ENCODE measurements around the gene DDX49. TPM values are rescaled to one million over a fixed set of nuclear protein-coding genes. Genes with fewer than 3 reads are reported as not detected.

Gene DDX49
- total RNA-seq, 1 experiment from 2014 or later, result 47.9 TPM

- TF ChIP-seq NR1H2 (CRISPR knock-in tag; IDR thresholded peaks at IDR 0.05) (no peak), AR (CRISPR knock-in tag; IDR thresholded peaks at IDR 0.05) (no peak), E2F4 (CRISPR knock-in tag; IDR thresholded peaks at IDR 0.05; ENCODE audit: borderline replicate concordance, low read depth) (no peak), FOXP1 (CRISPR knock-in tag; IDR thresholded peaks at IDR 0.05; ENCODE audit: borderline replicate concordance) (no peak)
- TF ChIP-seq, protein P1, sequence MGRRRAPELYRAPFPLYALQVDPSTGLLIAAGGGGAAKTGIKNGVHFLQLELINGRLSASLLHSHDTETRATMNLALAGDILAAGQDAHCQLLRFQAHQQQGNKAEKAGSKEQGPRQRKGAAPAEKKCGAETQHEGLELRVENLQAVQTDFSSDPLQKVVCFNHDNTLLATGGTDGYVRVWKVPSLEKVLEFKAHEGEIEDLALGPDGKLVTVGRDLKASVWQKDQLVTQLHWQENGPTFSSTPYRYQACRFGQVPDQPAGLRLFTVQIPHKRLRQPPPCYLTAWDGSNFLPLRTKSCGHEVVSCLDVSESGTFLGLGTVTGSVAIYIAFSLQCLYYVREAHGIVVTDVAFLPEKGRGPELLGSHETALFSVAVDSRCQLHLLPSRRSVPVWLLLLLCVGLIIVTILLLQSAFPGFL (CRISPR knock-in tag; IDR thresholded peaks at IDR 0.05; ENCODE audit: borderline replicate concordance), result no peak
- TF ChIP-seq, protein P2, sequence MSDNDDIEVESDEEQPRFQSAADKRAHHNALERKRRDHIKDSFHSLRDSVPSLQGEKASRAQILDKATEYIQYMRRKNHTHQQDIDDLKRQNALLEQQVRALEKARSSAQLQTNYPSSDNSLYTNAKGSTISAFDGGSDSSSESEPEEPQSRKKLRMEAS (CRISPR knock-in tag; IDR thresholded peaks at IDR 0.05), result no peak; the same call in 1 of the 2 replicates
Measured at GRCh38 chr19:18939922-18940768, 20.6 kb downstream of the DDX49 start (continued).

GRCh38 chr19:18940769-18941627, 21.5 kb downstream of the DDX49 start, which contains the start of gene HOMER3:
Gene HOMER3, minus strand, starts transcription at chr19:18941217. Its CDS starts 2,235 bp downstream, at chr19:18938982.
- H3K27me3 Mint-ChIP-seq (ENCODE audit: low read depth), result peaks cover 34% of the 10 kb centered on the region
- peaks cover 7% of the 10 kb centered on the region for H3K36me3 Mint-ChIP-seq

DNA sequence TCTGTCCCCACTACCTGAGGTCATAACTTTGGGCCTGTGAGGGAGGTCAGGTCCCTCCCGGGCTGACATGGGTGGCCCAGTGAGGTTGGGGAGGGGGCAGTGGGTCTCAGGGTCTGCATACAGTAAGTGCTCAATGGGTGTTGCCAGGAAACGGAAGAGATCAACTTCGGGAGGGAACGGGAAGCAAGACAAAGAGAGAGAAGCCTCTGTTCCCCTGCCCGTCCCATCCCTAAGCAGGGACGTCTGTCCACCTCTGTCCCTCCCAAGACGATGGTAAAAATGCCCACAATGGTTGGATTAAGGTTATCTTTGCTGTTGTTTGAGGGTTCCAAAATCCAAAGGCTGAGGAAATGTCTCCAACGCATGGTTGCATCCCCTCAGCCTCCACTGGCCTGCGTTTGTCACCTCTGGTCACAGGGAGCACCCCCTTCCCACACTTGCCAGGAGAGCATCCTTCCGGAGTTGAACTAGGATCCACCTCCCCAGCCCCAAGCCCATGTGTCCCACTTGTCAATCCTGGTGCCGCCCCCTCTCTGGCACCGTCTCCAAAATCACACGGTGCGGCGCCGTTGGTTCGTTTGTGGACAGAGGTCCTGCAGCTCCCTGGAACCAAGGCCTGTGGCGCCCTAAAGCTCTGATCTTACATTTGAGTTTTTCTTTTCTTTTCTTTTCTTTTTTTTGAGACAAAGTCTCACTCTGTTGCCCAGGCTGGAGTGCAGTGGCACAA, 22.3 kb downstream of the DDX49 start:
- DNase-seq (ENCODE audit: low spot score), result peak; percentile 44
- Mint-ChIP-seq H3K4me1 (peaks cover 24% of the 10 kb centered on the region), H3K4me3 (peak overlapping the region; percentile 61), H3K27me3 (ENCODE audit: low read depth) (peaks cover 34% of the 10 kb centered on the region), H3K9me3 (no peaks in the 10 kb centered on the region), H3K36me3 (peaks cover 7% of the 10 kb centered on the region), H3K27ac (no peak overlapping the region; the same call in 1 of the 2 replicates)
- ChIA-PET POLR2A (no interaction called here), CTCF (interaction anchor here (0.7 to 1.4 kb wide), 3 partner anchors 15 to 45 kb away, joined by 4 to 7 read pairs (median 7); partner anchors contain the start of genes COPE and DDX49)
- no peak for ATAC-seq
- TF ChIP-seq CBFB (CRISPR knock-in tag; IDR thresholded peaks at IDR 0.05; ENCODE audit: low read depth) (no peak), PRRX2 (CRISPR knock-in tag; IDR thresholded peaks at IDR 0.05) (no peak), NR3C1 (CRISPR knock-in tag; conservative IDR thresholded peaks at IDR 0.05; ENCODE audit: low read depth) (no peak), HMGA2 (CRISPR knock-in tag; IDR thresholded peaks at IDR 0.05) (no peak)
- TF ChIP-seq, protein P3, sequence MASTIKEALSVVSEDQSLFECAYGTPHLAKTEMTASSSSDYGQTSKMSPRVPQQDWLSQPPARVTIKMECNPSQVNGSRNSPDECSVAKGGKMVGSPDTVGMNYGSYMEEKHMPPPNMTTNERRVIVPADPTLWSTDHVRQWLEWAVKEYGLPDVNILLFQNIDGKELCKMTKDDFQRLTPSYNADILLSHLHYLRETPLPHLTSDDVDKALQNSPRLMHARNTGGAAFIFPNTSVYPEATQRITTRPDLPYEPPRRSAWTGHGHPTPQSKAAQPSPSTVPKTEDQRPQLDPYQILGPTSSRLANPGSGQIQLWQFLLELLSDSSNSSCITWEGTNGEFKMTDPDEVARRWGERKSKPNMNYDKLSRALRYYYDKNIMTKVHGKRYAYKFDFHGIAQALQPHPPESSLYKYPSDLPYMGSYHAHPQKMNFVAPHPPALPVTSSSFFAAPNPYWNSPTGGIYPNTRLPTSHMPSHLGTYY (CRISPR knock-in tag; IDR thresholded peaks at IDR 0.05), result no peak
- TF ChIP-seq, protein P4, sequence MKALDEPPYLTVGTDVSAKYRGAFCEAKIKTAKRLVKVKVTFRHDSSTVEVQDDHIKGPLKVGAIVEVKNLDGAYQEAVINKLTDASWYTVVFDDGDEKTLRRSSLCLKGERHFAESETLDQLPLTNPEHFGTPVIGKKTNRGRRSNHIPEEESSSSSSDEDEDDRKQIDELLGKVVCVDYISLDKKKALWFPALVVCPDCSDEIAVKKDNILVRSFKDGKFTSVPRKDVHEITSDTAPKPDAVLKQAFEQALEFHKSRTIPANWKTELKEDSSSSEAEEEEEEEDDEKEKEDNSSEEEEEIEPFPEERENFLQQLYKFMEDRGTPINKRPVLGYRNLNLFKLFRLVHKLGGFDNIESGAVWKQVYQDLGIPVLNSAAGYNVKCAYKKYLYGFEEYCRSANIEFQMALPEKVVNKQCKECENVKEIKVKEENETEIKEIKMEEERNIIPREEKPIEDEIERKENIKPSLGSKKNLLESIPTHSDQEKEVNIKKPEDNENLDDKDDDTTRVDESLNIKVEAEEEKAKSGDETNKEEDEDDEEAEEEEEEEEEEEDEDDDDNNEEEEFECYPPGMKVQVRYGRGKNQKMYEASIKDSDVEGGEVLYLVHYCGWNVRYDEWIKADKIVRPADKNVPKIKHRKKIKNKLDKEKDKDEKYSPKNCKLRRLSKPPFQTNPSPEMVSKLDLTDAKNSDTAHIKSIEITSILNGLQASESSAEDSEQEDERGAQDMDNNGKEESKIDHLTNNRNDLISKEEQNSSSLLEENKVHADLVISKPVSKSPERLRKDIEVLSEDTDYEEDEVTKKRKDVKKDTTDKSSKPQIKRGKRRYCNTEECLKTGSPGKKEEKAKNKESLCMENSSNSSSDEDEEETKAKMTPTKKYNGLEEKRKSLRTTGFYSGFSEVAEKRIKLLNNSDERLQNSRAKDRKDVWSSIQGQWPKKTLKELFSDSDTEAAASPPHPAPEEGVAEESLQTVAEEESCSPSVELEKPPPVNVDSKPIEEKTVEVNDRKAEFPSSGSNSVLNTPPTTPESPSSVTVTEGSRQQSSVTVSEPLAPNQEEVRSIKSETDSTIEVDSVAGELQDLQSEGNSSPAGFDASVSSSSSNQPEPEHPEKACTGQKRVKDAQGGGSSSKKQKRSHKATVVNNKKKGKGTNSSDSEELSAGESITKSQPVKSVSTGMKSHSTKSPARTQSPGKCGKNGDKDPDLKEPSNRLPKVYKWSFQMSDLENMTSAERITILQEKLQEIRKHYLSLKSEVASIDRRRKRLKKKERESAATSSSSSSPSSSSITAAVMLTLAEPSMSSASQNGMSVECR (CRISPR knock-in tag; IDR thresholded peaks at IDR 0.05; ENCODE audit: borderline replicate concordance), result no peak

More at GRCh38 chr19:18940769-18941627, 21.5 kb downstream of the DDX49 start, which contains the start of gene HOMER3:
- POLR2A ChIA-PET, result no interaction called here
- Mint-ChIP-seq H3K4me3 (peak within 1 kb of the TSS; percentile 82), H3K4me1 (peaks cover 24% of the 10 kb centered on the region), H3K27ac (no peak within 1 kb of the TSS; the same call in 1 of the 2 replicates), H3K9me3 (no peaks in the 10 kb centered on the region)
- ATAC-seq, result peak; percentile 29
- CTCF ChIA-PET, result interaction anchor here (0.7 to 2.3 kb wide), 7 partner anchors 12 to 55 kb away, joined by 4 to 13 read pairs (median 7); partner anchors contain the start of genes COPE and DDX49
- DNase-seq (ENCODE audit: low spot score), result peak; percentile 71
- TF ChIP-seq, protein P5, sequence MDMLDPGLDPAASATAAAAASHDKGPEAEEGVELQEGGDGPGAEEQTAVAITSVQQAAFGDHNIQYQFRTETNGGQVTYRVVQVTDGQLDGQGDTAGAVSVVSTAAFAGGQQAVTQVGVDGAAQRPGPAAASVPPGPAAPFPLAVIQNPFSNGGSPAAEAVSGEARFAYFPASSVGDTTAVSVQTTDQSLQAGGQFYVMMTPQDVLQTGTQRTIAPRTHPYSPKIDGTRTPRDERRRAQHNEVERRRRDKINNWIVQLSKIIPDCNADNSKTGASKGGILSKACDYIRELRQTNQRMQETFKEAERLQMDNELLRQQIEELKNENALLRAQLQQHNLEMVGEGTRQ (CRISPR knock-in tag; IDR thresholded peaks at IDR 0.05), result 0 out of 2 replicates have a peak, but pooled peaks have one; percentile 8
- TF ChIP-seq NFYB (CRISPR knock-in tag; conservative IDR thresholded peaks at IDR 0.05; ENCODE audit: low read depth), result no peak

All from WTC11 (cell line).